CD8-positive, alpha-beta memory T cell (primary cell): Measurements from ENCODE around the gene C12orf56. TPM values are rescaled to one million over a fixed set of nuclear protein-coding genes. Genes with fewer than 3 reads are reported as not detected.

Experiments
- CTCF ChIA-PET: fragments of 350-600 bp; sonication (Branson Sonifier 250); formaldehyde crosslinking; loops from one replicate; lab custom pipeline; 2021; ENCODE audit warnings: antibody characterized with exemption; lab: Charles Lee
- POLR2A ChIA-PET: fragments of 350-600 bp; sonication (Branson Sonifier 250); formaldehyde crosslinking; loops from one replicate; lab custom pipeline; 2021; ENCODE audit warnings: antibody characterized with exemption; lab: Charles Lee
- DNase-seq, 5 donors: peaks; one replicate each; pipeline versions ENCODE4 v3.0.0 to v3.0.0-alpha.2; 2020 to 2022; ENCODE audit warnings: mixed read lengths in 1 of 5
- H3K27ac ChIP-seq: one replicate; pipeline ENCODE4 v1.7.0; 2013; ENCODE audit warnings: low read depth, mild to moderate bottlenecking, low read length, moderate library complexity
- H3K27me3 ChIP-seq: 2 replicates; pipeline ENCODE4 v1.7.0; 2013; ENCODE audit warnings: low read length, mild to moderate bottlenecking; ENCODE audit not compliant: insufficient read depth, poor library complexity, severe bottlenecking
- H3K36me3 ChIP-seq: 2 replicates; pipeline ENCODE4 v1.7.0; 2013; ENCODE audit warnings: mild to moderate bottlenecking, low read length, moderate library complexity; ENCODE audit not compliant: insufficient read depth
- H3K4me1 ChIP-seq: 2 replicates; pipeline ENCODE4 v1.7.0; 2013; ENCODE audit warnings: mild to moderate bottlenecking, low read length, moderate library complexity; ENCODE audit not compliant: insufficient read depth
- H3K4me3 ChIP-seq: 2 replicates; pipeline ENCODE4 v1.7.0; 2013; ENCODE audit warnings: mild to moderate bottlenecking, low read length
- H3K9me3 ChIP-seq: 2 replicates; pipeline ENCODE4 v1.7.0; 2013; ENCODE audit warnings: mild to moderate bottlenecking, low read length
- H3K27ac Mint-ChIP-seq, 8 donors: one replicate each; pipeline ENCODE4 v1.8.0; 2020 to 2021; ENCODE audit warnings: mixed read lengths in 8 of 8, mild to moderate bottlenecking in 6 of 8, inconsistent platforms in 3 of 8, moderate library complexity in 3 of 8
- H3K27me3 Mint-ChIP-seq, 2 donors: one replicate each; pipeline ENCODE4 v1.8.0; 2020 to 2021; ENCODE audit warnings: mixed read lengths in 2 of 2, mild to moderate bottlenecking in 1 of 2, moderate library complexity in 1 of 2
- H3K36me3 Mint-ChIP-seq, 3 donors: one replicate each; pipeline ENCODE4 v1.8.0; 2020 to 2021; ENCODE audit warnings: mixed read lengths in 3 of 3, inconsistent platforms in 1 of 3, mild to moderate bottlenecking in 1 of 3
- H3K4me1 Mint-ChIP-seq, 3 donors: one replicate each; pipeline ENCODE4 v1.8.0; 2020 to 2021; ENCODE audit warnings: mixed read lengths in 3 of 3, inconsistent platforms in 1 of 3, mild to moderate bottlenecking in 1 of 3
- H3K4me3 Mint-ChIP-seq, 7 donors: one replicate each; pipeline ENCODE4 v1.8.0; 2020 to 2021; ENCODE audit warnings: mixed read lengths in 7 of 7, mild to moderate bottlenecking in 6 of 7, moderate library complexity in 4 of 7, inconsistent platforms in 2 of 7
- H3K9me3 Mint-ChIP-seq, 5 donors: one replicate each; pipeline ENCODE4 v1.8.0; 2020 to 2022; ENCODE audit warnings: mixed read lengths in 5 of 5, mild to moderate bottlenecking in 3 of 5, moderate library complexity in 2 of 5, inconsistent platforms in 1 of 5
- polyA plus RNA-seq: library from polyadenylated mRNA; unstranded; fragments of 300-500 nt; fragmentation: Illumina TruSeq; gene quantifications from one replicate; pipeline ENCODE4 v1.2.3, GENCODE V29; 2021
- total RNA-seq, 2 experiments: library from RNA; stranded (reverse); gene quantifications; one replicate each; pipeline ENCODE4 v1.2.3, GENCODE V29; 2021

Gene C12orf56
- total RNA-seq (not detected), polyA plus RNA-seq (not detected)

DNA sequence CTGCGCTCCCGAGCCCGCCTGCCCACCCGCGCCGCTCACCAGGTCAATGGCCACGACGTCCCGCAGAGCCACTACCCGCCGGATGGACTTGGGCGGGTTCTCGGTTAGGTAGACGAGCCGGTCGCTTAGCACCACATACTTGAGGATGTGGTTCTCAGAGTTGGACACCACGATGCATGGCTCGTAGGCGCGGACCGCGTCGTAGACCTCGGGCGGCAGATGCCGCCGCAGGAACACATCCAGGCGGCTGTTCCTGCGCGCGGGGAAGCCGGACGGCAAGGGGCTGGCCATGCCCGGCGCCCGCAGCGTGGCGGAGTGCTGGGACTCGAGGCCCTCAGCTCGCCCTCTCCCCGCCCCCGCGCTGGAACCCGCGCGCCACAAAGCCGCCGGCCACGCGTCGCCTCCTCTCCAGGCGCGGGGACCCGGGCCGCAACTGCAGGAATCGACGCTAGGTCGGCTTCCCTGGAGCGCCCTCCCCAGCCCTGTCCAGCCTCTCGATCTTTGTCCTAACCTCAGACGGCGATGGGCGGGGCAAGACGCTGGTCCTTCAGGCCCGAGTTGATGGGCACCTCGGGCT lies at the start of gene C12orf56:
Gene C12orf56, minus strand, starts transcription at position 484 of the 577 bp plus-strand sequence. Its CDS starts 193 bp downstream, at position 291.
- no peaks in the 10 kb centered on the region for H3K36me3 ChIP-seq
- peaks cover 6% of the 10 kb centered on the region for H3K27me3 ChIP-seq
- POLR2A ChIA-PET, result no interaction called here
- no peak within 1 kb of the TSS for H3K27ac ChIP-seq
- H3K4me3 Mint-ChIP-seq, result peak within 1 kb of the TSS; percentile 66 to 86 (median 77)
- H3K4me3 ChIP-seq, result peak within 1 kb of the TSS; percentile 46
- no peaks in the 10 kb centered on the region for H3K9me3 Mint-ChIP-seq
- peaks cover 10 to 19% (median 17%) of the 10 kb centered on the region in 3 donors for H3K4me1 Mint-ChIP-seq
- H3K27ac Mint-ChIP-seq, result peak within 1 kb of the TSS in 1 of 8 donors; percentile 49
- H3K27me3 Mint-ChIP-seq, result peaks cover 23 to 36% of the 10 kb centered on the region in 2 donors
- CTCF ChIA-PET, result interaction anchor here (1.0 kb wide), 1 partner anchor 13 kb away, joined by 4 read pairs; the partner anchor contains the start of gene XPOT
- no peak for DNase-seq
- no peaks in the 10 kb centered on the region for H3K9me3 ChIP-seq
- H3K4me1 ChIP-seq, result peaks cover 5% of the 10 kb centered on the region
- no peaks in the 10 kb centered on the region for H3K36me3 Mint-ChIP-seq

DNA sequence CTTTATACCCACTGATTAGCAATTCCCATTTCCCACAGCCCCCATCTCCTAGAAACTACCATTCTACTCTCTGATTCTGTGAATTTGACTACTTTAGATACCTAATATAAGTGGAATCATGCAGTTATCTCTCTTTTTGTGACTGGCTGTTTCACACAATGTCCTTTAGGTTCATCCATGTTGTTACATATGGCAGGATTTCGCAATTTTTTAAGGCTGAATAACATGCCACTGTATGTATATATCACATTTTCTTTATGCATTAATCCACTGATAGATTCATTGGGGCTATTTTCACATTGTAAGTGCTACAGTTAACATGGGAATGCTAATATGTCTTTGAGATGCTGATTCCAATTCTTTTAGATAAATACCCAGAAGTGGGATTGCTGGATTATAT lies 49.5 kb upstream of the C12orf56 start:
- no peaks in the 10 kb centered on the region for H3K27me3 Mint-ChIP-seq
- Histone ChIP-seq H3K9me3 (no peaks in the 10 kb centered on the region), H3K36me3 (peaks cover 6% of the 10 kb centered on the region), H3K27ac (no peak overlapping the region), H3K4me3 (no peak overlapping the region), H3K4me1 (no peaks in the 10 kb centered on the region), H3K27me3 (no peaks in the 10 kb centered on the region)
- no peak for DNase-seq
- ChIA-PET POLR2A (no interaction called here), CTCF (no interaction called here)
- H3K27ac Mint-ChIP-seq, result peak overlapping the region in 1 of 8 donors; percentile 41
- H3K4me3 Mint-ChIP-seq, result no peak overlapping the region
- H3K4me1 Mint-ChIP-seq, result peaks cover under 1 to 8% (median 6%) of the 10 kb centered on the region in 3 donors
- H3K9me3 Mint-ChIP-seq, result no peaks in the 10 kb centered on the region
- peaks cover 3 to 70% (median 23%) of the 10 kb centered on the region in 3 donors for H3K36me3 Mint-ChIP-seq

- no peak for DNase-seq
- H3K4me3 ChIP-seq, result no peak overlapping the region
- no peaks in the 10 kb centered on the region for H3K4me1 ChIP-seq
- Mint-ChIP-seq H3K27me3 (no peaks in the 10 kb centered on the region), H3K9me3 (no peaks in the 10 kb centered on the region), H3K36me3 (peaks cover 10 to 90% (median 44%) of the 10 kb centered on the region in 3 donors), H3K4me1 (peaks cover 0 to 6% (median 0%) of the 10 kb centered on the region in 3 donors), H3K4me3 (no peak overlapping the region), H3K27ac (no peak overlapping the region)
- H3K27ac ChIP-seq, result no peak overlapping the region
- H3K9me3 ChIP-seq, result no peaks in the 10 kb centered on the region
- POLR2A ChIA-PET, result no interaction called here
- H3K36me3 ChIP-seq, result peaks cover 37% of the 10 kb centered on the region
- CTCF ChIA-PET, result no interaction called here
- H3K27me3 ChIP-seq, result no peaks in the 10 kb centered on the region
These were observed 43.4 kb upstream of the C12orf56 start for GRCh38 chr12:64433915-64434314.

DNA sequence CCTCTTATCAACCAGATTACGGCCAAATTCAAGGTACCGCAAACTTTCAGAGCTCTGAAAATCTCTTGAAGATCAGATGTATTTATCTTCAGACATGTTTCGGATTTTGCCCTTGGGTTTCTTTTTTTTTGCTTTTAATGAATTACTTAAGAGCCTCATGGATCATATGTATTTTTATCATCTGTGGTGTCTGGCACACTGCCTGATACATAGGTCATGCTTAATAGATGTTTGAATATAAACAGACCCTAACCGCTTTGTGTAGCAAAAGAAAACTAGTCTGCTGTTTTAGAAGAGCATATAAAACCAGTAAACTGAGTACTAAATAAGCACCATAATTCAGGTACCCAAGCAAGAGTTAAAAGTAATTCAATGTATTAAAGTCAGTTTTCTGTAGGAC lies 41.2 kb upstream of the C12orf56 start:
- no peaks in the 10 kb centered on the region for H3K4me1 ChIP-seq
- no peak for DNase-seq
- no peak overlapping the region for H3K4me3 ChIP-seq
- H3K9me3 ChIP-seq, result no peaks in the 10 kb centered on the region
- H3K9me3 Mint-ChIP-seq, result no peaks in the 10 kb centered on the region
- H3K4me3 Mint-ChIP-seq, result no peak overlapping the region
- peaks cover 38% of the 10 kb centered on the region for H3K36me3 ChIP-seq
- H3K27me3 ChIP-seq, result no peaks in the 10 kb centered on the region
- no peak overlapping the region for H3K27ac Mint-ChIP-seq
- no peak overlapping the region for H3K27ac ChIP-seq
- no peaks in the 10 kb centered on the region for H3K4me1 Mint-ChIP-seq
- H3K27me3 Mint-ChIP-seq, result no peaks in the 10 kb centered on the region
- peaks cover 10 to 88% (median 42%) of the 10 kb centered on the region in 3 donors for H3K36me3 Mint-ChIP-seq
- ChIA-PET POLR2A (no interaction called here), CTCF (no interaction called here)

DNA sequence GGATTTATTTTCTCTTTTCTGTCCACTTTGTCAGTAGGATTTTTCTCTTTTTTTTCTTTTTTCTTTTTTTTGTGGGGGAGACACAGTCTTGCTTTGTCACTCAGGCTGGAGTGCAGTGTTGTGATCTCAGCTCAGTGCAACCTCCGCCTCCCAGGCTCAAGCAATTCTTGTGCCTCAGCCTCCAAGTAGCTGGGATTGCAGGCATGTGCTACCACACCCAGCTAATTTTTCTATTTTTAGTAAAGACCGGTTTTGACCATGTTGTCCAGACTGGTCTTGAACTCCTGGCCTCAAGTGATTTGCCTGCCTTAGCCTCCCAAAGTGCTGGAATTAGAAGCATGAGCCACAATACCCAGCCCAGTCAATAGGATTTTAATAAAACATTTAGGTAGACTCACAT lies 40.3 kb upstream of the C12orf56 start:
- Histone ChIP-seq H3K9me3 (no peaks in the 10 kb centered on the region), H3K27me3 (no peaks in the 10 kb centered on the region), H3K4me1 (no peaks in the 10 kb centered on the region), H3K4me3 (no peak overlapping the region), H3K27ac (no peak overlapping the region), H3K36me3 (peaks cover 39% of the 10 kb centered on the region)
- no peak for DNase-seq
- Mint-ChIP-seq H3K36me3 (peaks cover 10 to 90% (median 40%) of the 10 kb centered on the region in 3 donors), H3K9me3 (no peaks in the 10 kb centered on the region), H3K27ac (peak overlapping the region in 3 of 8 donors; percentile 2 to 63 (median 58)), H3K27me3 (no peaks in the 10 kb centered on the region), H3K4me3 (no peak overlapping the region), H3K4me1 (no peaks in the 10 kb centered on the region)
- CTCF ChIA-PET, result no interaction called here
- POLR2A ChIA-PET, result no interaction called here

DNA sequence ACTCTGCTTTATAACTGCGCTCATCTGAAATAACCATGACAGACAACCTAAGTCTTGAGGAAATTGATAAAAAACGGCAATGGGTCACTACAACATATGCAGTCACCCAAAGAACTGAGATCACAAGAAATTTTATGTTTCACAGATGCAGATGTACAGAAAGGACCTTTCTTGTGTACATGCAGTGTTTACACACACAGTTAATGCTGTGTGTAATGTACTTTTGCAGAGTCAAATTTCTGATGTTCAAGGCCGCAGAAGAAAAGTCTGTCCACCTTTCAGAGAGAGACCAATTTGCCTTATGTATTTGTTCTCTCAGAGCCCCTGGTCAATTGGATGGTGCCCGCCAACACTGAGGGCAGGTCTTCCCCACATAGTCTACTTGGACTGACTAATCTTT lies 38.4 kb upstream of the C12orf56 start:
- no peaks in the 10 kb centered on the region for H3K4me1 ChIP-seq
- H3K27me3 ChIP-seq, result no peaks in the 10 kb centered on the region
- no peak overlapping the region for H3K4me3 ChIP-seq
- H3K36me3 ChIP-seq, result peaks cover 43% of the 10 kb centered on the region
- Mint-ChIP-seq H3K4me3 (no peak overlapping the region), H3K9me3 (no peaks in the 10 kb centered on the region), H3K36me3 (peaks cover 10 to 90% (median 41%) of the 10 kb centered on the region in 3 donors), H3K4me1 (no peaks in the 10 kb centered on the region), H3K27ac (peak overlapping the region in 4 of 8 donors; percentile 26 to 52 (median 30)), H3K27me3 (no peaks in the 10 kb centered on the region)
- no peak overlapping the region for H3K27ac ChIP-seq
- POLR2A ChIA-PET, result no interaction called here
- CTCF ChIA-PET, result no interaction called here
- no peaks in the 10 kb centered on the region for H3K9me3 ChIP-seq
- DNase-seq, result no peak

DNA sequence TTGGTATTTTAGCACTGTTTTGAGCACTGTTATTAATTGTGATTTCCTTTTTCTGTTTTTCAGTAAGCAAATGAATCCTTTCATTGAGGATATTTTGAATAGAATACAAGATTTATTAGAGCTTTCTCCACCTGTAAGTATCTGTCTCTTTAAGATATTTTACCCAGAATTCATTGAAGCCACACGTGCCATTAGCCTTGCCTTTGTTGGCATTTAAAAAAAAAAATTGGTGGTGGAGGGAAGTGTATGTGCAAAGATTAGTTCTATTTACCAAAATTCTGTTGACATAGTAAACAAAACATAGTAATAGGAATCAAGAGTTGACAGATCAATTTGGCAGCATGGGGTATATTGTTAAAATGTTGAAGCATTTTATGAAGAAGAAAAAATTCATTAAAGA lies 37.4 kb upstream of the C12orf56 start:
- Histone ChIP-seq H3K36me3 (peaks cover 37% of the 10 kb centered on the region), H3K27ac (no peak overlapping the region), H3K9me3 (no peaks in the 10 kb centered on the region), H3K4me1 (no peaks in the 10 kb centered on the region), H3K4me3 (no peak overlapping the region), H3K27me3 (no peaks in the 10 kb centered on the region)
- Mint-ChIP-seq H3K27me3 (no peaks in the 10 kb centered on the region), H3K36me3 (peaks cover 10 to 91% (median 40%) of the 10 kb centered on the region in 3 donors), H3K9me3 (no peaks in the 10 kb centered on the region), H3K4me3 (no peak overlapping the region), H3K4me1 (no peaks in the 10 kb centered on the region), H3K27ac (peak overlapping the region in 2 of 8 donors; percentile 33 to 63)
- POLR2A ChIA-PET, result no interaction called here
- CTCF ChIA-PET, result interaction anchor here (0.6 kb wide), 1 partner anchor 19 kb away, joined by 3 read pairs; no protein-coding TSS in a partner anchor
- DNase-seq, result no peak

- H3K27me3 Mint-ChIP-seq, result no peaks in the 10 kb centered on the region
- H3K4me3 Mint-ChIP-seq, result no peak overlapping the region
- Histone ChIP-seq H3K27me3 (no peaks in the 10 kb centered on the region), H3K27ac (no peak overlapping the region), H3K4me3 (no peak overlapping the region), H3K36me3 (peaks cover 56% of the 10 kb centered on the region), H3K9me3 (no peaks in the 10 kb centered on the region), H3K4me1 (no peaks in the 10 kb centered on the region)
- DNase-seq, result no peak
- CTCF ChIA-PET, result no interaction called here
- POLR2A ChIA-PET, result no interaction called here
- peak overlapping the region in 1 of 8 donors; percentile 34 for H3K27ac Mint-ChIP-seq
- peaks cover 0 to 2% (median 0%) of the 10 kb centered on the region in 3 donors for H3K4me1 Mint-ChIP-seq
- H3K9me3 Mint-ChIP-seq, result no peaks in the 10 kb centered on the region
- H3K36me3 Mint-ChIP-seq, result peaks cover 7 to 88% (median 31%) of the 10 kb centered on the region in 3 donors
These were observed 29.1 kb upstream of the C12orf56 start for GRCh38 chr12:64419696-64420095.
